Keratinocyte (primary cell): ENCODE measurements around the gene ZNF594. TPM values are rescaled to one million over a fixed set of nuclear protein-coding genes. Genes with fewer than 3 reads are reported as not detected.

Experiments
- DNase-seq: peaks from one replicate; pipeline ENCODE4 v3.0.0-alpha.2; 2011; ENCODE audit warnings: low read depth, missing footprints, low spot score
- FAIRE-seq: peaks from 2 replicates; lab custom pipeline; 2011; peaks lifted over from hg19 to GRCh38; lab: Jason Lieb, UNC
- H2AFZ ChIP-seq: 2 replicates; pipeline ENCODE4 v1.6.0; 2012; ENCODE audit warnings: low read length, control low read depth, inconsistent platforms; ENCODE audit not compliant: control insufficient read depth
- H3K27ac ChIP-seq: 2 replicates; pipeline ENCODE4 v1.5.1; 2011; ENCODE audit warnings: low read length; ENCODE audit not compliant: control insufficient read depth, insufficient read depth
- H3K27me3 ChIP-seq: 3 replicates; pipeline ENCODE4 v1.6.0; 2011; ENCODE audit warnings: low read length; ENCODE audit not compliant: control insufficient read depth, insufficient read depth; ENCODE audit errors: extremely low read depth
- H3K36me3 ChIP-seq, 2 experiments: 2 replicates in 1 of 2; 3 replicates in 1 of 2; pipeline ENCODE4 v1.5.1; 2011; ENCODE audit warnings: low read length in 2 of 2, mild to moderate bottlenecking in 1 of 2; ENCODE audit not compliant: control insufficient read depth in 2 of 2, insufficient read depth in 2 of 2; ENCODE audit errors: extremely low read depth in 1 of 2
- H3K4me1 ChIP-seq: 3 replicates; pipeline ENCODE4 v1.5.1; 2011; ENCODE audit warnings: low read length; ENCODE audit not compliant: control insufficient read depth, insufficient read depth; ENCODE audit errors: extremely low read depth
- H3K4me2 ChIP-seq: 3 replicates; pipeline ENCODE4 v1.6.0; 2011; ENCODE audit warnings: low read depth, low read length; ENCODE audit not compliant: control insufficient read depth, insufficient read depth; ENCODE audit errors: extremely low read depth
- H3K4me3 ChIP-seq, 3 experiments: fragments of 200-600 bp in 1 of 3; sonication (generic) in 1 of 3; 2 replicates in 2 of 3; 3 replicates in 1 of 3; pipeline ENCODE4 v1.5.1; 2011 to 2016; ENCODE audit warnings: low read length in 3 of 3, mild to moderate bottlenecking in 3 of 3, control low read depth in 2 of 3, inconsistent platforms in 1 of 3, low read depth in 1 of 3, mixed read lengths in 1 of 3, mixed run types in 1 of 3, moderate library complexity in 1 of 3; ENCODE audit not compliant: control insufficient read depth in 2 of 3, insufficient read depth in 2 of 3; ENCODE audit errors: extremely low read depth in 1 of 3
- H3K79me2 ChIP-seq: 2 replicates; pipeline ENCODE4 v1.6.0; 2012; ENCODE audit warnings: low read length; ENCODE audit not compliant: control insufficient read depth, insufficient read depth
- H3K9ac ChIP-seq: 3 replicates; pipeline ENCODE4 v1.6.0; 2011; ENCODE audit warnings: low read length; ENCODE audit not compliant: control insufficient read depth, insufficient read depth; ENCODE audit errors: extremely low read depth
- H3K9me1 ChIP-seq: 3 replicates; pipeline ENCODE4 v1.6.0; 2011; ENCODE audit warnings: low read length; ENCODE audit not compliant: control insufficient read depth, insufficient read depth; ENCODE audit errors: extremely low read depth
- H3K9me3 ChIP-seq: 2 replicates; pipeline ENCODE4 v1.5.1; 2012; ENCODE audit warnings: low read depth, low read length; ENCODE audit not compliant: control insufficient read depth
- H4K20me1 ChIP-seq: 3 replicates; pipeline ENCODE4 v1.6.0; 2011; ENCODE audit warnings: low read length; ENCODE audit not compliant: control insufficient read depth, insufficient read depth; ENCODE audit errors: extremely low read depth
- CTCF ChIP-seq, 3 experiments: IDR thresholded peaks in 1 of 3; conservative IDR thresholded peaks in 1 of 3; optimal IDR thresholded peaks in 1 of 3; 2 replicates in 2 of 3; 3 replicates in 1 of 3; pipeline versions ENCODE3 to v1.5.1; 2011; ENCODE audit warnings: low read length in 3 of 3, mild to moderate bottlenecking in 3 of 3, moderate library complexity in 2 of 3, control low read depth in 1 of 3, inconsistent platforms in 1 of 3; ENCODE audit not compliant: insufficient read depth in 2 of 3; ENCODE audit errors: extremely low read depth in 1 of 3
- EZH2 ChIP-seq: IDR thresholded peaks from one replicate; pipeline ENCODE4 v1.6.1; 2012; ENCODE audit warnings: inconsistent platforms, mild to moderate bottlenecking, low read length, moderate library complexity
- dilution Hi-C: fragments of 300-500 bp; cut with MboI; formaldehyde crosslinking; loops from one replicate; pipeline ENCODE4 v1.7.0; 2020; ENCODE audit warnings: low sequenced_read_pairs; ENCODE audit not compliant: extremely low pct_ligation_motif_present
- polyA plus RNA-seq, 5 experiments: library from polyadenylated mRNA; depleted of rRNA in 3 of 5; stranded (reverse) in 3 of 5; stranded (forward) in 1 of 5; unstranded in 1 of 5; fragments of >200 nt; gene quantifications; 1 replicate in 1 of 5; 2 replicates in 3 of 5; 3 replicates in 1 of 5; pipeline versions ENCODE4 v1.2.1 to v1.2.3, GENCODE V29; 2011 to 2012; ENCODE audit warnings: missing spikeins in 2 of 5, low read depth in 1 of 5, low replicate concordance in 1 of 5

The ZNF594 gene
- polyA plus RNA-seq, 1 donor (not counting 4 experiments of a cell fraction or from before 2014, with no cell fraction given), result 2.1 TPM

GRCh38 chr17:5201011-5201410 is 9.3 kb upstream of the ZNF594 start:
- no peak for FAIRE-seq
- no peaks in the 10 kb centered on the region for H4K20me1 ChIP-seq
- no peak for TF ChIP-seq CTCF (optimal IDR thresholded peaks at IDR 0.05 in 1 of 3, IDR thresholded peaks at IDR 0.05 in 1 of 3, conservative IDR thresholded peaks at IDR 0.05 in 1 of 3; ENCODE audit: extremely low read depth in 1 of 3, insufficient read depth in 2 of 3, low read length in 3 of 3)
- no peak for TF ChIP-seq EZH2

GRCh38 chr17:5200360-5200759 is 8.7 kb upstream of the ZNF594 start:
- FAIRE-seq (no peak), DNase-seq (no peak)
- Histone ChIP-seq H3K4me1 (no peaks in the 10 kb centered on the region), H3K4me2 (no peak overlapping the region), H3K9me1 (no peaks in the 10 kb centered on the region), H3K9me3 (no peaks in the 10 kb centered on the region), H3K4me3 (no peak overlapping the region), H3K36me3 (no peaks in the 10 kb centered on the region), H4K20me1 (no peaks in the 10 kb centered on the region), H3K9ac (no peak overlapping the region), H3K27me3 (no peaks in the 10 kb centered on the region), H3K79me2 (no peaks in the 10 kb centered on the region), H3K27ac (no peak overlapping the region), H2AFZ (no peak overlapping the region)
- TF ChIP-seq EZH2, result no peak
- no peak for TF ChIP-seq CTCF (optimal IDR thresholded peaks at IDR 0.05 in 1 of 3, IDR thresholded peaks at IDR 0.05 in 1 of 3, conservative IDR thresholded peaks at IDR 0.05 in 1 of 3; ENCODE audit: extremely low read depth in 1 of 3, insufficient read depth in 2 of 3, low read length in 3 of 3)
- dilution Hi-C loops, result no loop called here

More at GRCh38 chr17:5201011-5201410, 9.3 kb upstream of the ZNF594 start:
- Histone ChIP-seq H3K4me1 (no peaks in the 10 kb centered on the region), H3K36me3 (no peaks in the 10 kb centered on the region), H3K4me3 (no peak overlapping the region), H3K9ac (no peak overlapping the region), H3K9me1 (no peaks in the 10 kb centered on the region), H3K9me3 (no peaks in the 10 kb centered on the region), H3K79me2 (no peaks in the 10 kb centered on the region), H3K27ac (no peak overlapping the region), H3K27me3 (no peaks in the 10 kb centered on the region), H3K4me2 (no peak overlapping the region), H2AFZ (no peak overlapping the region)
- DNase-seq, result no peak
- dilution Hi-C loops, result no loop called here
